ENCODE measurements around the gene SPECC1.
A peak's percentile ranks its signal among the peaks of the same experiment; 100 is the strongest.

The SPECC1 gene

DNA sequence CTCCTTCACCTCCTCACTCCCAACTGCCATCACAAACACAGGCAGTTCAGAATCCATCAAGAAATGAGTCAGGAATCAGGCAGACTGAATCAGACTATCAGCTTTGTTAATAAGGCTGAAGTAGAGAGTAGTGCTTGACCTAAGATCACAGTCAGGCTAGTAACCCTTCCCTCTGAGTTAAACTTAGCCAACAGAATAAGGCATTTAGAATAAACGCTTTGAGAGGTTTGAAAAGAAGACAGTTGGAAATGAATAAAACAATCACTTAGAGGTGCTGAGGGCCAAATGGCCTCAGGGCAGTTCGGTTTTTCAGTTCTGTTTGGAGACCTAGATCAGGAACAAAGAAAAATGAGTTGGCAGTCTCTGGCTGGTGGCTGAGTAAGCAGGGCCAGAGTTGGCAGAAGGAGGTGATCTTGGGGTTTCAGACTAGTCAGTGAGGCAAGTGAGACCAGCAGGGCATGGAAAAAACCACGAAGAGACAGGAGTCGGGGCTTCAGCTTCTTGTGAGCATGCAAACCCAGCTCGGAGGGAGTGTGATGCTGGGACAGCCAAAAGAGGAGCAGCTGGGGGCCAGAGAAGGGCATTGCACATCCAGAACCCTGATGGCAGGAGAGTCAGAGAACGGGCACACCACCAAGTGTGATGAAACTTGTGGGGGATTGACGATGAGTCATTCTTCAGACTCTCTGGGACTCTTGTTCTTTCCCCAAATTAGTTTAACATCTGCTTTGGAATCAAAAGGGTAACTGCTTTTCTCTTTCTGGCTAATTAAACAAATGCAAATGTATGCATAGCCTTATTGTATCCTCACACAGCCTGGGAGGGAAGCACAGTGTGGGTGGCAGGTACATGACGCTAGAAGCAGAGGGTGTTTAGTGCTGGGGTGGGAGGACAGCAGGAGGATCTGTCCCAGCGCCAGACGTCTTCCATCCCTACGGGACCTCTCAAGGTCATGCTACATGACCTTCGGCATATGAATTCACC lies 54.8 kb downstream of the SPECC1 start:
- DNase-seq (ENCODE audit: low spot score) = peak; percentile 92
- Histone ChIP-seq H3K27ac (peak overlapping the region; percentile 82 to 88), H3K4me3 (peak overlapping the region; percentile 16)
- TF ChIP-seq, protein P1, sequence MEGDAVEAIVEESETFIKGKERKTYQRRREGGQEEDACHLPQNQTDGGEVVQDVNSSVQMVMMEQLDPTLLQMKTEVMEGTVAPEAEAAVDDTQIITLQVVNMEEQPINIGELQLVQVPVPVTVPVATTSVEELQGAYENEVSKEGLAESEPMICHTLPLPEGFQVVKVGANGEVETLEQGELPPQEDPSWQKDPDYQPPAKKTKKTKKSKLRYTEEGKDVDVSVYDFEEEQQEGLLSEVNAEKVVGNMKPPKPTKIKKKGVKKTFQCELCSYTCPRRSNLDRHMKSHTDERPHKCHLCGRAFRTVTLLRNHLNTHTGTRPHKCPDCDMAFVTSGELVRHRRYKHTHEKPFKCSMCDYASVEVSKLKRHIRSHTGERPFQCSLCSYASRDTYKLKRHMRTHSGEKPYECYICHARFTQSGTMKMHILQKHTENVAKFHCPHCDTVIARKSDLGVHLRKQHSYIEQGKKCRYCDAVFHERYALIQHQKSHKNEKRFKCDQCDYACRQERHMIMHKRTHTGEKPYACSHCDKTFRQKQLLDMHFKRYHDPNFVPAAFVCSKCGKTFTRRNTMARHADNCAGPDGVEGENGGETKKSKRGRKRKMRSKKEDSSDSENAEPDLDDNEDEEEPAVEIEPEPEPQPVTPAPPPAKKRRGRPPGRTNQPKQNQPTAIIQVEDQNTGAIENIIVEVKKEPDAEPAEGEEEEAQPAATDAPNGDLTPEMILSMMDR (IDR thresholded peaks at IDR 0.05) = no peak

DNA sequence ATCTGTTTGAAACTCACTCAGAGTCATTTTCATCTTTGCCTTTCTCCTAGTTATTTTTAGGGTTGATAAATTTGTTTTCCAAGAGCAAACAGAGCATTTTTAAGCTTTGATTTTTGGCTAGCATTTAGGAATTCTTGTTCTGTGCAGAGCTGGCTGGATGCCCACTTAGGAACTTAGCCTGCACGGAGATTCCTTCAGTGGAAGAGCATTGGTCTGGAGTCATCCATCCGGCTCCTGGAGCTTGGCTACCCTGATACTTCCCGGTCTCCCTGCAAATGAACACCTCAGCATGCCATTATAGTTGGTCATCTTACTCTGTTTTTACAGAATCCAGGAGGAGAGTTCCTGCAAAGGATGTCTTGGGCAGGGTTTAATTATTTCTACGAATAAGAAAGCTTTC lies 57.1 kb downstream of the SPECC1 start:
- no peak for DNase-seq (ENCODE audit: low spot score)
- TF ChIP-seq, protein P1 (IDR thresholded peaks at IDR 0.05) = no peak
- Histone ChIP-seq H3K27ac (peak overlapping the region; percentile 82 to 88), H3K4me3 (peak overlapping the region; percentile 10)

DNA sequence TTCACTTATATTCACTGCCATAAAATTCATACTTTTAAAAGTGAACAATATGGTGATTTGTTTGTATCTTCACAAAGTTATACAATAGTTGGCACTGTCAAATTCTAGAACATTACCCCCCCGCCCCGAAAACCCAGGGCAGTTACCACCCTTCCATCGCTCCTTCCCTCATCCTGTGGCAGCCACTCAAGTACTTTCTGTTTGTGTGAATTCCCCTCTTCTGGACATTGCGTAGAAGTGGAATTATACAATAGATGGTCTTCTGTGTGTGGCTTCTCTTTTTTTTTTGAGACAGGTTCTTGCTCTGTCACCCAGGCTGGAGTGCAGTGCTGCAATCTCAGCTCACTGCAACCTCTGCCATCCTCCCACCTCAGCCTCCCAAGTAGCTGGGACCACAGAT lies 58.6 kb downstream of the SPECC1 start:
- TF ChIP-seq, protein P1 (IDR thresholded peaks at IDR 0.05) = no peak
- DNase-seq (ENCODE audit: low spot score) = no peak
- Histone ChIP-seq H3K27ac (no peak overlapping the region), H3K4me3 (no peak overlapping the region)

DNA sequence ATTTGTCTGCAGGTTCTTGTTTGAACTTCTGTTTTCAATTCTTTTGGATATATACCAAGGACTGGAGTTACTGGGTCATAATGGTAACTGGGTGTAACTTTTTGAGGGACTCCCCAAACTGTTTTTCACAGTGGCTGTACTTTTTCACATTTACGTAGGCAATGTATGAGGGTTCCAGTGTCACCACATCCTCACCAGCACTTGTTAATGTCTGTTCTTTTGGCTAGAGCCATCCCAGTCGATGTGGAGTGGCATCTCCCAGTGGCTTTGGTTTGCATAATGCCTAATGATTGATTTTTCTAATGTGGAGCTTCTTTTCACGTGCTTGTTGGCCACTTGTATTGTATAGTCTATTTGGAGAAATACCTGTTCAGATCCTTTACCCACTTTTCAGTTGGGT lies 59.3 kb downstream of the SPECC1 start:
- no peak for DNase-seq (ENCODE audit: low spot score)
- no peak overlapping the region for H3K4me3 ChIP-seq
- TF ChIP-seq, protein P1 (IDR thresholded peaks at IDR 0.05) = no peak
- H3K27ac ChIP-seq = no peak overlapping the region

DNA sequence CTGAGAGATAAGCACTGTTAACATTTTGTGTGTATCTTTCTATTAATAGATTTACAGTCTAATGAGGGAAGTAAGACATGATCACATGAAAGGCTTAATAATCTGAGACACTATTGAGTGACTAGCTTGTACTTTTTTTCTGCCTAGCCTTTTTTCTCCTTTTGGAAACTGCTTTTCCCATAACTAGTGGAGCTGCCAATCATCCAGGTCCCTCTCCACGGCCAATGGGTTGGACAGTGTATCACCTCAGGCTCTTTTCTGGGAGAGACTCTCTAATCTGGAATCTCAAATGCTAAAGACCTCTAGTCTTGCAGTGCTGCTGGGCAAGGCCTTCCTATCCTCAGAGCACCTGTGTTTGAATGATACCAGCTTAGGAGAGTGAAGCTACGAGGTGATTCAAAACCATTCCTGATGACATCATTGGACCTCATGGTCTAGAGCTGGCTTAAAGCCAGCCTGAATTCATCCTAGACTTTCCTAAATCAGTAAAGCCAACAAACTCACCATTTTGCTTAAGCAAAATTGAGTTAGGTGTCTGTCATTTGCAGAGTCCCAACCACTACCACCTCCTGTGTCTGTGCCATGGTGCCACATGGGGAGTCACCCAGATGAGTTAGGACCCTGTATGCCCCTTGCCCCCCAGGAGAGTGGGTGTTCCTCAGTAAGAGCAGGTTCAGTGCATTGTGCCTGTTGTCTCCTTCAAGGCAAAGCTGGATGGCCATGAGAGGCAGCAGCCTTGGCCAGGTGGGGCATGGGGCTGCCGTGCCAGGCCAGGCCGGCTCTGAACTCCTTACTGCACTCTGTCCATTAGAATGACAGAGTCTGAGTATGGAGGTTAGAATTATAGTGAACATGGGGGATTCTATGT lies 62.9 kb downstream of the SPECC1 start:
- TF ChIP-seq, protein P1 (IDR thresholded peaks at IDR 0.05) = no peak
- no peak for DNase-seq (ENCODE audit: low spot score)
- Histone ChIP-seq H3K4me3 (no peak overlapping the region), H3K27ac (peak overlapping the region; percentile 50 to 58)

DNA sequence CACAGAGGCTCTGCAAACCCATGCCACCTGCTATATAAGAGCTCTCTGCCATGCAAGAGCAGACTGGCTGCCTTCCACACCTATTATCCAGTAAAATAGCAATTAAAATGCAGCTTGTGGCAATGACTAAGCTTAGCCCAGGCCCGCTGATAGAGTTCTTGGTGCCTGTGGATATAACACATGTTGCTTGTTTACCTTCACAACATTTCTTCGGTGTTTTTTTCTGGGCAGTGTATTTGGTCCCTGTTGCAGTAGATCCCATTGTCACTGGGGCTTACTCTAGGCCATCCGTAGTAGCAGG lies 63.5 kb downstream of the SPECC1 start:
- H3K27ac ChIP-seq = peak overlapping the region in 1 of 2 donors; percentile 58
- no peak for DNase-seq (ENCODE audit: low spot score)
- H3K4me3 ChIP-seq = no peak overlapping the region
- TF ChIP-seq, protein P1 (IDR thresholded peaks at IDR 0.05) = no peak
